Neuronal stem cell (in vitro differentiated cells): Measurements from ENCODE around the gene MED15.

Experiments used
- DNase-seq: peaks from one replicate; pipeline ENCODE4 v3.0.0-alpha.2; 2013; ENCODE audit warnings: low spot score
- H2AFZ ChIP-seq: one replicate; pipeline ENCODE4 v1.6.1; 2013; ENCODE audit warnings: mild to moderate bottlenecking, low read length, inconsistent platforms
- H2AK5ac ChIP-seq: 2 replicates; pipeline ENCODE4 v1.6.1; 2013; ENCODE audit warnings: low read depth, mild to moderate bottlenecking, inconsistent platforms, low read length, moderate library complexity, mixed read lengths
- H2BK120ac ChIP-seq: 2 replicates; pipeline ENCODE4 v1.6.1; 2013; ENCODE audit warnings: low read depth, mild to moderate bottlenecking, inconsistent platforms, low read length, moderate library complexity, mixed read lengths
- H2BK12ac ChIP-seq: one replicate; pipeline ENCODE4 v1.6.1; 2013; ENCODE audit warnings: low read length, inconsistent platforms
- H2BK15ac ChIP-seq: 2 replicates; pipeline ENCODE4 v1.6.1; 2013; ENCODE audit warnings: mild to moderate bottlenecking, low read length, inconsistent platforms, mixed read lengths
- H2BK5ac ChIP-seq: one replicate; pipeline ENCODE4 v1.6.1; 2013; ENCODE audit warnings: inconsistent platforms, mild to moderate bottlenecking, low read length, moderate library complexity
- H3K14ac ChIP-seq: one replicate; pipeline ENCODE4 v1.6.1; 2013; ENCODE audit warnings: low read length, inconsistent platforms
- H3K18ac ChIP-seq: 2 replicates; pipeline ENCODE4 v1.6.1; 2013; ENCODE audit warnings: low read length, inconsistent platforms
- H3K23ac ChIP-seq: 2 replicates; pipeline ENCODE4 v1.6.1; 2013; ENCODE audit warnings: low read depth, mild to moderate bottlenecking, mixed read lengths, low read length, inconsistent platforms; ENCODE audit not compliant: poor library complexity
- H3K27ac ChIP-seq: replicated peaks from 3 replicates; pipeline ENCODE4 v1.5.1; 2013; ENCODE audit warnings: low read length, inconsistent platforms
- H3K27me3 ChIP-seq, 3 experiments: 2 replicates each; pipeline ENCODE4 v1.6.1; 2013; ENCODE audit warnings: low read length in 3 of 3, mild to moderate bottlenecking in 2 of 3, inconsistent platforms in 1 of 3, low read depth in 1 of 3, mixed read lengths in 1 of 3, moderate library complexity in 1 of 3; ENCODE audit not compliant: control insufficient read depth in 3 of 3, insufficient read depth in 3 of 3
- H3K36me3 ChIP-seq, 2 donors: replicated peaks in 1 of 2; 2 replicates each; pipeline ENCODE4 v1.6.1; 2013; ENCODE audit warnings: low read length in 2 of 2; ENCODE audit not compliant: control insufficient read depth in 2 of 2, insufficient read depth in 2 of 2
- H3K4ac ChIP-seq: 2 replicates; pipeline ENCODE4 v1.6.1; 2013; ENCODE audit warnings: inconsistent platforms, mild to moderate bottlenecking, low read length, moderate library complexity
- H3K4me1 ChIP-seq, 2 donors: 1 replicate in 1 of 2; 2 replicates in 1 of 2; pipeline ENCODE4 v1.6.1; 2013; ENCODE audit warnings: low read length in 2 of 2, low read depth in 1 of 2; ENCODE audit not compliant: control insufficient read depth in 2 of 2, insufficient read depth in 1 of 2
- H3K4me2 ChIP-seq: one replicate; pipeline ENCODE4 v1.6.1; 2013; ENCODE audit warnings: mild to moderate bottlenecking, low read length, inconsistent platforms; ENCODE audit not compliant: insufficient read depth, poor library complexity, severe bottlenecking
- H3K4me3 ChIP-seq, 2 donors: 2 replicates each; pipeline ENCODE4 v1.5.1; 2013; ENCODE audit warnings: low read length in 2 of 2, mild to moderate bottlenecking in 2 of 2, inconsistent platforms in 1 of 2, moderate library complexity in 1 of 2
- H3K79me1 ChIP-seq: one replicate; pipeline ENCODE4 v1.6.1; 2013; ENCODE audit warnings: low read depth, mild to moderate bottlenecking, inconsistent platforms, low read length, moderate library complexity
- H3K9ac ChIP-seq: one replicate; pipeline ENCODE4 v1.6.1; 2013; ENCODE audit warnings: mild to moderate bottlenecking, low read depth, low read length, inconsistent platforms; ENCODE audit not compliant: poor library complexity
- H3K9me3 ChIP-seq, 2 donors: replicated peaks in 1 of 2; 2 replicates each; pipeline versions ENCODE3 to v1.6.1; 2013; ENCODE audit warnings: low read length in 2 of 2, mild to moderate bottlenecking in 2 of 2, inconsistent platforms in 1 of 2, low read depth in 1 of 2, mixed read lengths in 1 of 2, moderate library complexity in 1 of 2; ENCODE audit not compliant: control insufficient read depth in 2 of 2, insufficient read depth in 1 of 2
- H4K8ac ChIP-seq: one replicate; pipeline ENCODE4 v1.6.1; 2013; ENCODE audit warnings: low read depth, mild to moderate bottlenecking, inconsistent platforms, low read length, moderate library complexity
- H4K91ac ChIP-seq: one replicate; pipeline ENCODE4 v1.6.1; 2013; ENCODE audit warnings: low read length, low read depth, mild to moderate bottlenecking, inconsistent platforms; ENCODE audit not compliant: poor library complexity
- WGBS, 2 donors: extraction: QIAGEN DNeasy Blood & Tissue Kit; methylation state at CpG; one replicate each; pipeline ENCODE4 v1.1.7; 2013; ENCODE audit warnings: missing lambda C conversion rate in 2 of 2, mixed read lengths in 1 of 2; ENCODE audit not compliant: insufficient read length in 2 of 2, insufficient replicate concordance in 1 of 2; ENCODE audit errors: extremely low coverage in 2 of 2; 5-methylcytosine and 5-hydroxymethylcytosine counted together

Gene MED15

DNA sequence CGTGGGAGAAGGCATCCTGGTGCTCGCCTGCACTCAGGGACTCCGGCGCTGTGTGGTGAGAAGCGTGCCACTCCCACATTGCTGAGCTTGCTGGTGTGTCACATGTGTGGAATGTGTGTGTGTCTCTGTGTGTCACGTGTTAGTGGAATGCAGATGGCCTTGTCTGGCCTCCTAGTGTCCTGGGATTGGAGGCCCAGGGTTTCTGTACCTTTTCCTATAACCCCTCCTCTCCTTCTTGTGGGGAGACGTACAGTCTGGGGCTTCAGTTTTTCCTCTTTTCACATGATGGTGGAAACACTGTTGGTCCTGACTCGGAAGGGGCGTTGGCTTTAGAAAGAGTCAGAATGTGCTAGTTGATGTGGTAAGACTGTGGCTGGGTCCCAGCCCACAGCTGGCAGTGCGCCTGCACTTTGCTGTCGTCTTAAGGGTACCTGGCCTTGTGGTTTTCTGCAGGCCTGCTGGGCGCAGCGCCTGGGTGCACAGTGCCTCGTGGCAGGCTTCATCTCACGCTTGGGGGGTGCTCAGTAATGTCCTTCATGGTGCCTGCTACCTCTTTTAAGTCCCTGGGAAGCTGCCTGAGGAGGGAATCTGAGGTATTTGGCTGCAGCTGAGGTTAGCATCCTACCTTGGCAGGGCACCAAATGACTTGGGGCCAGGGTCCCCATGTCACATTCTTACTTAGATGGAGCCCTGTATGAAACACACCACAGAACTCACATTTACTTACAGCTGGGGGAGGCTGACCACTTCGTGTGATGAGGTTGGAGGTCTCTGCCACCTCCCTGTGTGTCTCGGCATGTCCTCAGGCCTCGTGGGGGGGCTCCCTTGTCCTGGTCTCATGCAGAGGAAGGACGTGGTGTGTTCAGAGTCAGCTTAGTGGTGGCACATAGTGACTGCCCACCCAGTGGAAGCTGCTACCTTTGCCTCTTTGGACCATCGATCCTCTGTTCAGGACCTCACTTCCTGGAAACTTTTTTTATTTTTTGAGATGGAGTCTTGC, 61.9 kb downstream of the MED15 start:
- Histone ChIP-seq H3K79me1 (peaks cover 13% of the 10 kb centered on the region), H3K27ac (no peak overlapping the region), H2AFZ (no peak overlapping the region), H3K23ac (peak overlapping the region; percentile 9), H3K14ac (no peak overlapping the region), H3K4me3 (peak overlapping the region in 1 of 2 donors; percentile 10), H3K4ac (no peak overlapping the region), H2AK5ac (no peak overlapping the region), H3K18ac (no peak overlapping the region), H3K9ac (peak overlapping the region; percentile 61), H2BK12ac (no peak overlapping the region), H3K4me2 (no peak overlapping the region), H3K9me3 (peaks cover 0 to 1% of the 10 kb centered on the region in 2 donors), H3K27me3 (no peaks in the 10 kb centered on the region), H4K8ac (no peak overlapping the region), H2BK5ac (no peak overlapping the region), H4K91ac (no peak overlapping the region), H2BK15ac (no peak overlapping the region), H2BK120ac (no peak overlapping the region), H3K36me3 (peaks cover 61 to 92% of the 10 kb centered on the region in 2 donors), H3K4me1 (no peaks in the 10 kb centered on the region)
- WGBS, 2 donors, result no CpG with 5 or more reads among the region's 20 CpGs
- no peak for DNase-seq

DNA sequence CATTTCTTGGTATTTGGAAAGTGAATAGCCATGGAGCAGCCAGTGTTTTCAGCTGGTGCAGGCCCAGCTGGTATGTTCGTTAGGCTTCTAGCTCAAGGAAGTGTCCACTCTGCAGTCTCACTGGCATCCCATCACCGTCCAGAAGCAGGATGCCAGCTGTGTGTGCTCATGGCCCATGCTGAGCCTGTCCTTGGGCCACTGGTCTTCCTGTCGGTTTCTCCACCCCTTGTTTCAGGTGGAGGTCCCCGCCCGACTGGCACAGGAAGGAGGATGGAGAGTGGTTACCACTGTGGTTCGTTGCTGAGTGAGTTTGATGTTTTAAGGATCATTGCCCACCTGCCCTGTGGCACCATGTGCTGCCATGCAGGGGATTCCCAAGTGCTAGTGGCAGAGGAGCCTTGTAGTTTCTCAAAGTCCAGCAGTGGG, 63.7 kb downstream of the MED15 start:
- H3K4me3 ChIP-seq, result no peak overlapping the region
- H3K36me3 ChIP-seq, result peaks cover 58 to 92% of the 10 kb centered on the region in 2 donors
- H3K14ac ChIP-seq, result peak overlapping the region; percentile 26
- no peaks in the 10 kb centered on the region for H3K27me3 ChIP-seq
- H3K4me2 ChIP-seq, result no peak overlapping the region
- H3K9me3 ChIP-seq, result no peaks in the 10 kb centered on the region
- no peak overlapping the region for H2BK12ac ChIP-seq
- no peak for DNase-seq
- no peak overlapping the region for H2BK5ac ChIP-seq
- H3K4ac ChIP-seq, result no peak overlapping the region
- H3K27ac ChIP-seq, result no peak overlapping the region
- H2AFZ ChIP-seq, result no peak overlapping the region
- no peak overlapping the region for H4K8ac ChIP-seq
- peak overlapping the region; percentile 56 for H3K23ac ChIP-seq
- peaks cover 8% of the 10 kb centered on the region for H3K79me1 ChIP-seq
- H3K4me1 ChIP-seq, result no peaks in the 10 kb centered on the region
- no CpG with 5 or more reads among the region's 6 CpGs for WGBS, 2 donors
- no peak overlapping the region for H4K91ac ChIP-seq
- no peak overlapping the region for H2BK15ac ChIP-seq
- H3K18ac ChIP-seq, result no peak overlapping the region
- no peak overlapping the region for H2BK120ac ChIP-seq
- H3K9ac ChIP-seq, result no peak overlapping the region
- no peak overlapping the region for H2AK5ac ChIP-seq

DNA sequence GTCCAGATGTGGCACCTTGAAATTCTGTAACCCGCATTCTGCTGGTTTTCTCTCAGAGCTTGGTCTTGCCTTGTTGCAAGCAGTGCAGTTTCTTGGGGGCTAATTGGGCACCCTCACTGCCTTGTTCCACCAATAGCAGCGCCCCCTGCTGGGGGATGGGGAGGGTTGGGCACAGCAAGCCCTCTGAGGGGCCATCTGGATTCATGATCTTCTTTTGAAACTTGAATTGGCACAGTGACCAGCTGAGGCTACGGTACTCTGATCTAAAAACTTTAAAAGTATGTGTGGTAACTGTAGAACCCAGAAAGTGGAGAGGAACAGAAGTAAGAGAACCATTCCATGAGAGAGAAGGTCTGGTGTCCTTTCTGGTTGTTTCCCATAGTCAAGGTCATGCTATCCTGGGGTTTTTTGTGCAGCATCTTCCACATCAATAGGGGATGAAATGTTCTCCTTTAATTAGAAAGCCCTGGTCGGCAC, 64.2 kb downstream of the MED15 start:
- no CpG with 5 or more reads among the region's 4 CpGs for WGBS, 2 donors
- H3K27ac ChIP-seq, result no peak overlapping the region
- H3K18ac ChIP-seq, result no peak overlapping the region
- H2BK15ac ChIP-seq, result no peak overlapping the region
- H2BK12ac ChIP-seq, result no peak overlapping the region
- H3K36me3 ChIP-seq, result peaks cover 58 to 92% of the 10 kb centered on the region in 2 donors
- no peak overlapping the region for H2BK5ac ChIP-seq
- no peak overlapping the region for H2AFZ ChIP-seq
- H3K4me3 ChIP-seq, result no peak overlapping the region
- H4K91ac ChIP-seq, result no peak overlapping the region
- no peak overlapping the region for H4K8ac ChIP-seq
- no peak overlapping the region for H3K14ac ChIP-seq
- no peak overlapping the region for H3K4ac ChIP-seq
- H2BK120ac ChIP-seq, result no peak overlapping the region
- H3K23ac ChIP-seq, result no peak overlapping the region
- H3K9me3 ChIP-seq, result no peaks in the 10 kb centered on the region
- H3K4me2 ChIP-seq, result no peak overlapping the region
- no peaks in the 10 kb centered on the region for H3K27me3 ChIP-seq
- no peak overlapping the region for H3K9ac ChIP-seq
- peaks cover 4% of the 10 kb centered on the region for H3K79me1 ChIP-seq
- no peak overlapping the region for H2AK5ac ChIP-seq
- DNase-seq, result peak; percentile 38
- no peaks in the 10 kb centered on the region for H3K4me1 ChIP-seq

DNA sequence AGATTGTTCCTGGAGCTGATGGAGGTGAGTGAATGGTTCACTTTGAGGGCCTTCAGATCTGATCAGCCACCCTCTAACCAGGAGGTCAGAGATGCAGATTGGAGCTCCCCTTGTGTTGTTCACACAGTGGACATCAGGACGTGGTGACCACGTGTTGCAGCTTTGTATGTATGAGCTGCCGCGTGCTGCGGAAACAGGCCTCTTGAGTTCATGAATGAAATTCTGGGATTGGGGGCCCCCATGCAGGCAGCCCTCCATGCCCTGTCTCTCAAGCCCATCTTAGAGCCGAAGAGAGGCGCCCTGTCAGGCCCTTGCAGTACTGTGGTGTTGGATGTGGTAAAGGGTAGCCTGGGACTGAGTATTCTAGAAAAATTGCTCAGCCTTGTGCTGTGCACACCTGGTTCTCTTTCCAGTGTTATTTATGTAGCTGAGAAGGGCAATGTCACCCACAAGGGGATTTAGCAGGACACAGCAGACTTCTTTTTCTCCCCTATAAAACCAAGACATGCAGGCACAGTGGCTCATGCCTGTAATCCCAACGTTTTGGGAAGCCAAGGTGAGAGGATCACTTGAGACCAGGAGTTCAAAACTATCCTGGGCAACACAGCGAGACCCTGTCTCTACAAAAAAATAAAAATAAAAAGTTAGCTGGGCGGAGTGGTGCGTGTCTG, 64.9 kb downstream of the MED15 start:
- no peak overlapping the region for H3K4me2 ChIP-seq
- H2AFZ ChIP-seq, result no peak overlapping the region
- no peak overlapping the region for H2BK120ac ChIP-seq
- DNase-seq, result no peak
- no peaks in the 10 kb centered on the region for H3K9me3 ChIP-seq
- peaks cover 53 to 92% of the 10 kb centered on the region in 2 donors for H3K36me3 ChIP-seq
- no peak overlapping the region for H4K91ac ChIP-seq
- H2BK15ac ChIP-seq, result no peak overlapping the region
- no peak overlapping the region for H4K8ac ChIP-seq
- no peak overlapping the region for H2AK5ac ChIP-seq
- no peak overlapping the region for H3K14ac ChIP-seq
- no peak overlapping the region for H3K27ac ChIP-seq
- no peaks in the 10 kb centered on the region for H3K27me3 ChIP-seq
- peaks cover 4% of the 10 kb centered on the region for H3K79me1 ChIP-seq
- H2BK12ac ChIP-seq, result no peak overlapping the region
- no peaks in the 10 kb centered on the region for H3K4me1 ChIP-seq
- H3K9ac ChIP-seq, result no peak overlapping the region
- no peak overlapping the region for H3K18ac ChIP-seq
- WGBS, 2 donors, result no CpG with 5 or more reads among the region's 11 CpGs
- H2BK5ac ChIP-seq, result no peak overlapping the region
- H3K4me3 ChIP-seq, result no peak overlapping the region
- no peak overlapping the region for H3K23ac ChIP-seq
- H3K4ac ChIP-seq, result no peak overlapping the region
